ENCODE results near the gene UNC93A.

UNC93A gene

DNA sequence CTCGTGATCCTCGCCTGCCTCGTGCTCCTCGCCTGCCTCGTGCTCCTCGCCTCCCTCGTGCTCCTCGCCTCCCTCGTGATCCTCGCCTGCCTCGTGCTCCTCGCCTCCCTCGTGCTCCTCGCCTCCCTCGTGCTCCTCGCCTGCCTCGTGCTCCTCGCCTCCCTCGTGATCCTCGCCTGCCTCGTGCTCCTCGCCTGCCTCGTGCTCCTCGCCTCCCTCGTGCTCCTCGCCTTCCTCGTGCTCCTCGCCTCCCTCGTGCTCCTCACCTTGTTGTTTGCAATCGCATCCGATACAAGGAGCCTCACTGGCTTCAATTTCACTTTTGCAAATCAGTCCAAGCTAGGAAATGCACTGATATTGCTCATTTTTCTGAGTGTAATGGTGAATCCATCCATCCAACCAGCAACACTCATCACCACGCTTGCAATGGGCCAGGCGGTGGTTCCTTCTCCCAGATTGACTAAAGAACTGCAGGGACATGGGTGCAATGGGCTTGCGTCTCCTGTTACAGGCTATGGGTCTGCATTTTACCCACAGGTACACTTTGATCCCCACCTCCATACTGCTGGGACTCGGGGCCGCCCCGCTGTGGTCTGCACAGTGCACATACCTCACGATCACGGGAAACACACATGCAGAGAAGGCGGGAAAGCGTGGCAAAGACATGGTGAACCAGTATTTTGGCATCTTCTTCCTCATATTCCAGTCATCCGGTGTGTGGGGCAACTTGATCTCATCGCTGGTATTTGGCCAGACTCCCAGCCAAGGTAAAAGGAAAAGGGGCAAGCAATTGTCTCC lies 4.6 kb downstream of the UNC93A start:
- Histone ChIP-seq H3K4me1 (ENCODE audit: insufficient read depth, low read length) (no peaks in the 10 kb centered on the region), H3K4me3 (ENCODE audit: low read depth in 1 of 2, low read length in 2 of 2) (no peak overlapping the region), H3K4me2 (ENCODE audit: insufficient read depth, low read length) (no peak overlapping the region), H3K36me3 (ENCODE audit: insufficient read depth, low read length) (no peaks in the 10 kb centered on the region), H3K79me2 (ENCODE audit: insufficient read depth, low read length) (no peaks in the 10 kb centered on the region), H3K27me3 (ENCODE audit: insufficient read depth, low read length, poor library complexity) (no peaks in the 10 kb centered on the region), H2AFZ (ENCODE audit: low read depth, low read length) (no peak overlapping the region), H4K20me1 (ENCODE audit: insufficient read depth, low read length) (no peaks in the 10 kb centered on the region; the same call in 1 of the 2 replicates), H3K9me3 (ENCODE audit: insufficient read depth, low read length, severe bottlenecking) (no peaks in the 10 kb centered on the region), H3K27ac (ENCODE audit: low read length) (no peak overlapping the region), H3K9ac (ENCODE audit: low read depth, low read length) (no peak overlapping the region)
- DNase-seq (no peak), ATAC-seq (ENCODE audit: insufficient read depth, low read depth) (no peak)
- TF ChIP-seq CTCF (IDR thresholded peaks at IDR 0.05; ENCODE audit: borderline replicate concordance, extremely low read depth, low read length, poor library complexity, severe bottlenecking) (no peak), EZH2 (IDR thresholded peaks at IDR 0.05; ENCODE audit: borderline replicate concordance, low read depth, low read length, severe bottlenecking) (no peak)

- no peak overlapping the region for H3K9ac ChIP-seq (ENCODE audit: low read depth, low read length)
- H4K20me1 ChIP-seq (ENCODE audit: insufficient read depth, low read length) = no peaks in the 10 kb centered on the region; the same call in 1 of the 2 replicates
- DNase-seq (no peak), ATAC-seq (ENCODE audit: insufficient read depth, low read depth) (no peak)
- no peaks in the 10 kb centered on the region for H3K27me3 ChIP-seq (ENCODE audit: insufficient read depth, low read length, poor library complexity)
- H3K36me3 ChIP-seq (ENCODE audit: insufficient read depth, low read length) = no peaks in the 10 kb centered on the region
- H3K4me2 ChIP-seq (ENCODE audit: insufficient read depth, low read length) = no peak overlapping the region
- H3K4me3 ChIP-seq (ENCODE audit: low read depth in 1 of 2, low read length in 2 of 2) = no peak overlapping the region
- no peaks in the 10 kb centered on the region for H3K79me2 ChIP-seq (ENCODE audit: insufficient read depth, low read length)
- no peaks in the 10 kb centered on the region for H3K4me1 ChIP-seq (ENCODE audit: insufficient read depth, low read length)
- no peak for TF ChIP-seq EZH2 (IDR thresholded peaks at IDR 0.05; ENCODE audit: borderline replicate concordance, low read depth, low read length, severe bottlenecking)
- no peak for TF ChIP-seq CTCF (IDR thresholded peaks at IDR 0.05; ENCODE audit: borderline replicate concordance, extremely low read depth, low read length, poor library complexity, severe bottlenecking)
- H3K27ac ChIP-seq (ENCODE audit: low read length) = no peak overlapping the region
- H3K9me3 ChIP-seq (ENCODE audit: insufficient read depth, low read length, severe bottlenecking) = no peaks in the 10 kb centered on the region
- H2AFZ ChIP-seq (ENCODE audit: low read depth, low read length) = no peak overlapping the region
Observed at GRCh38 chr6:167296293-167296690, 5.2 kb downstream of the UNC93A start.

GRCh38 chr6:167296902-167297301 lies 5.8 kb downstream of the UNC93A start:
- no peak overlapping the region for H3K27ac ChIP-seq (ENCODE audit: low read length)
- H3K79me2 ChIP-seq (ENCODE audit: insufficient read depth, low read length) = no peaks in the 10 kb centered on the region
- TF ChIP-seq CTCF (IDR thresholded peaks at IDR 0.05; ENCODE audit: borderline replicate concordance, extremely low read depth, low read length, poor library complexity, severe bottlenecking) (no peak), EZH2 (IDR thresholded peaks at IDR 0.05; ENCODE audit: borderline replicate concordance, low read depth, low read length, severe bottlenecking) (no peak)
- H3K4me3 ChIP-seq (ENCODE audit: low read depth in 1 of 2, low read length in 2 of 2) = no peak overlapping the region
- H3K36me3 ChIP-seq (ENCODE audit: insufficient read depth, low read length) = no peaks in the 10 kb centered on the region
- no peak overlapping the region for H3K9ac ChIP-seq (ENCODE audit: low read depth, low read length)
- no peaks in the 10 kb centered on the region for H3K27me3 ChIP-seq (ENCODE audit: insufficient read depth, low read length, poor library complexity)
- H4K20me1 ChIP-seq (ENCODE audit: insufficient read depth, low read length) = no peaks in the 10 kb centered on the region; the same call in 1 of the 2 replicates
- H3K4me2 ChIP-seq (ENCODE audit: insufficient read depth, low read length) = no peak overlapping the region
- DNase-seq = no peak
- no peak overlapping the region for H2AFZ ChIP-seq (ENCODE audit: low read depth, low read length)
- no peaks in the 10 kb centered on the region for H3K4me1 ChIP-seq (ENCODE audit: insufficient read depth, low read length)
- no peak for ATAC-seq (ENCODE audit: insufficient read depth, low read depth)
- no peaks in the 10 kb centered on the region for H3K9me3 ChIP-seq (ENCODE audit: insufficient read depth, low read length, severe bottlenecking)
